ENCODE data around the gene PPIL6. TPM values are rescaled to one million over a fixed set of nuclear protein-coding genes. Genes with fewer than 3 reads are reported as not detected.

Gene PPIL6
- total RNA-seq, result 0.15 and 0.58 TPM in 2 replicates

- DNase-seq (ENCODE audit: extremely low read depth, low read depth, low spot score), result no peak
Measured at GRCh38 chr6:109440331-109441068, at the start of gene PPIL6, which contains the start of gene SMPD2. TSS of gene PPIL6 (minus strand) at chr6:109440628. CDS start at chr6:109440590, 38 bp downstream. TSS of gene SMPD2 (plus strand) at chr6:109440724. CDS start at chr6:109441122, 398 bp downstream.

- no peak for DNase-seq (ENCODE audit: extremely low read depth, low read depth, low spot score)
Measured at GRCh38 chr6:109488001-109488400, 47.6 kb upstream of the PPIL6 start.

- DNase-seq (ENCODE audit: extremely low read depth, low read depth, low spot score), result no peak
Measured at GRCh38 chr6:109486068-109486467, 45.6 kb upstream of the PPIL6 start.

GRCh38 chr6:109485266-109485935 is 45.0 kb upstream of the PPIL6 start:
- DNase-seq (ENCODE audit: extremely low read depth, low read depth, low spot score), result no peak

- DNase-seq (ENCODE audit: extremely low read depth, low read depth, low spot score), result no peak
Measured at GRCh38 chr6:109484122-109484521, 43.7 kb upstream of the PPIL6 start.

GRCh38 chr6:109483735-109484057 is 43.3 kb upstream of the PPIL6 start:
- DNase-seq (ENCODE audit: extremely low read depth, low read depth, low spot score), result no peak

GRCh38 chr6:109482905-109483734 is 42.7 kb upstream of the PPIL6 start, which contains the start of gene ZBTB24:
TSS of gene ZBTB24 (minus strand) at chr6:109483219. CDS start at chr6:109482026, 1,193 bp downstream.
- no peak for DNase-seq (ENCODE audit: extremely low read depth, low read depth, low spot score)

- DNase-seq (ENCODE audit: extremely low read depth, low read depth, low spot score), result no peak
Measured at GRCh38 chr6:109480993-109481480, 40.6 kb upstream of the PPIL6 start.

GRCh38 chr6:109478841-109479624 is 38.6 kb upstream of the PPIL6 start:
- DNase-seq (ENCODE audit: extremely low read depth, low read depth, low spot score), result no peak

GRCh38 chr6:109478222-109478805 is 37.9 kb upstream of the PPIL6 start:
- no peak for DNase-seq (ENCODE audit: extremely low read depth, low read depth, low spot score)

GRCh38 chr6:109477725-109478124 is 37.3 kb upstream of the PPIL6 start:
- no peak for DNase-seq (ENCODE audit: extremely low read depth, low read depth, low spot score)

GRCh38 chr6:109477184-109477583 is 36.8 kb upstream of the PPIL6 start:
- no peak for DNase-seq (ENCODE audit: extremely low read depth, low read depth, low spot score)

- no peak for DNase-seq (ENCODE audit: extremely low read depth, low read depth, low spot score)
Measured at GRCh38 chr6:109475625-109476024, 35.2 kb upstream of the PPIL6 start.

- no peak for DNase-seq (ENCODE audit: extremely low read depth, low read depth, low spot score)
Measured at GRCh38 chr6:109474995-109475394, 34.6 kb upstream of the PPIL6 start.

GRCh38 chr6:109473120-109473519 is 32.7 kb upstream of the PPIL6 start:
- DNase-seq (ENCODE audit: extremely low read depth, low read depth, low spot score), result no peak

GRCh38 chr6:109472132-109472995 is 31.9 kb upstream of the PPIL6 start:
- no peak for DNase-seq (ENCODE audit: extremely low read depth, low read depth, low spot score)

GRCh38 chr6:109471105-109471810 is 30.8 kb upstream of the PPIL6 start:
- no peak for DNase-seq (ENCODE audit: extremely low read depth, low read depth, low spot score)

- DNase-seq (ENCODE audit: extremely low read depth, low read depth, low spot score), result no peak
Measured at GRCh38 chr6:109469591-109470189, 29.3 kb upstream of the PPIL6 start.
